HG03457 (cell line): Measurements from ENCODE around the gene CORO2B.

ENCODE experiments used
- ATAC-seq: cut with Tn5 transposase; IDR thresholded peaks from one replicate; pipeline ENCODE4 v1.9.1; 2021; ENCODE audit warnings: moderate number of reproducible peaks; ENCODE audit not compliant: unreplicated experiment

The CORO2B gene

DNA sequence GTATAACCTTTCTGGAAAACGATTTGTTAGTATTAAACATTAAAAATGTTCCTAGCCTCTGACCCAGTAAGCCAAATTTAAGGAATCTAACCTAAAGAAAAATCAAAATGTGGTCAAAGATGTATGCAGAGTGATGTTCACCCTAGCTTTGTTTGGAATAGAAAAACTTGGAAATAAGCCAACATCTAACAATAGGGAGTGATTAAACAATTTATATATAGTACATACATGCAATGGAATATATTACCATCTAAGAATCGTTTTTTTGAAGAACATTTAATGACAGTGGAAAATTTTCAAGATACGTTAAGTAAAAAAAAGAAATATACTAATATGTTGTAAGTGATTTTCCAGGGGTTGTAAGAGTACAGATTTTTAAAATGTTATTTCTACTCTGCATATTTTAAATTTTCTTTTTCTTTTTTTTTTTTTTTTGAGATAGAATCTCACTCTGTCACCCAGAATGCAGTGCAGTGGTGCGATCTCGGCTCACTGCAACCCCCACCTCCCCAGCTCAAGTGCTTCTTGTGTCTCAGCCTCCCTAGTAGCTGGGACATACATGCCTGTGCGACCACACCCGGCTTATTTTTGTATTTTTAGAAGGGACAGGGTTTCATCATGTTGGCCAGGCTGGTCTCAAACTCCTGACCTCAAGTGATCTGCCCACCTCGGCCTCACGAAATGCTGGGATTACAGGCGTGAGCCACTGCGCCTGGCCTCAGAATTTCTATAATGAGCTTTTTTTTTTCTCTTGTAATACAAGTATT, 187.0 kb downstream of the CORO2B start:
- ATAC-seq: no peak

DNA sequence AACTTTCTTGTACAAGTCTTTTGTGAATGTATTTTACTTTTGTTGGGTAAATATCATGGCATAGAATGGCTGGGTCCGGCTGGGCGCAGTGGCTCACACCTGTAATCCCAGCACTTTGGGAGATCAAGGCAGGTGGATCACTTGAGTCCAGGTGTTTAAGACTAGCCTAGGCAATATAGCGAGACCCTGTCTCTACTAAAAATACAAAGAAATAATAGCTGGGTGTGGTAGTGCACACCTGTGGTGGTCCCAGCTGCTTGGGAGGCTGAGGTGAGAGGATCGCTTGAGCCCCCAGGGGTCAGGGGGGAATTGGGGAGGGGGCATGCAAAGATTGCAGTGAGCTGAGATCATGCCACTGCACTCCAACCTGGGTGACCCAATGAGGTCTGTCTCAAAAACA, 189.0 kb downstream of the CORO2B start:
- ATAC-seq: no peak

DNA sequence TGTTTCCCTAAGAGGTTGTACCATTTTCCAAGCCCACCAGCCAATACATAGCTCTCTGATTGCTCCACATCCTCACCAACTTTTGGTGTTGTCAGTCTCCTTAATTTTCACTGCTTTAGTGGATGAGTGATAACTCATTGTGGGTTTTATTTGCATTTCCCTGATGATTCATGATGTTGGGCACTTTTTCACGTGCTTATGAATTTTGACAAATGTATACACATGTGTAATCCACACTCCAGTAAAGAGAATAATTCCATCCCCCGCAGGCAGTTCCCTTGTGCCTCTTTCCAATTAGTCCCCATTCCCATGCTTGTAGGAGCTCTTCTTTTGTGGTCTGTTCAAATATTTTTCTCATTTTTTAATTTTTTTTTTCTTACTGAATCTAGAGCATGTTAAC, 189.5 kb downstream of the CORO2B start:
- ATAC-seq: no peak

DNA sequence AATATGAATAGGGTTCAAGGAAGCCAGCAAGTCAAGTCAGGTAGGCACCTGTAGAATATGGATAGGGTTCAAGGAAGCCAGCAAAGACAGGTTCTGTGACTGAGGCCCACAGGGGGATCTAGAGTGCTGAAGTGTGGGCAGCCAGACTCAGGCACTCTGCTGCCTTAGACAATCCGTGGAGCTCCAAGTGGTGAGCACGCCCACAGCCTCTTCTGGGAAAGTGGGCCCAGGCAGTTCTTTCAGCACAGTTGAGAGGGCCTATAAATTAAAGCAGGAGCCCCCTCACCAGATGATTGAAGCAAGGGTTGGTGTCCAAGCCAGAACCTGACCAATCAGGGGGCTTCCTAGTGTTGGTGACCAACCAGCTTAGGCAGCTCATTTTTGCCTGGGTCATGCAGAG, 190.9 kb downstream of the CORO2B start:
- no peak for ATAC-seq

DNA sequence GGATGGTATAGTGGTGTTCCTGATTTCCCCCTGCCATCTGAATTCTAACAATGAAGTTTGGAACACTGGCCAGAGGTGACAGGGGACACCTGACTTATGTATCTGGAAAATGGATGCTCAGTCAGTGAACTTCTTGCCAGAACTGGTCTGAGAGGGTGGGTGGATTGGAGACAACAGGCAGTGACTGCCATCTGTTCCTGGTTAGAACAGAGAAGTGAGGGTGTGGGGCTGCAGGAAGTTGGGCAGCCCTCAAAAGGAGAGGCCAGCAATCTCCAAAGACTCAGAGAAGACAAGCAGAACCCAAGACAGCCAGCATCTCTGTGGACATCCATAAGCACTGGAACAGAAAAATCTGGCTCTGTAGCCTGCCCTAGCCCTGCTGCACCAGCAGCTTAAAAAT, 191.4 kb downstream of the CORO2B start:
- ATAC-seq: no peak

DNA sequence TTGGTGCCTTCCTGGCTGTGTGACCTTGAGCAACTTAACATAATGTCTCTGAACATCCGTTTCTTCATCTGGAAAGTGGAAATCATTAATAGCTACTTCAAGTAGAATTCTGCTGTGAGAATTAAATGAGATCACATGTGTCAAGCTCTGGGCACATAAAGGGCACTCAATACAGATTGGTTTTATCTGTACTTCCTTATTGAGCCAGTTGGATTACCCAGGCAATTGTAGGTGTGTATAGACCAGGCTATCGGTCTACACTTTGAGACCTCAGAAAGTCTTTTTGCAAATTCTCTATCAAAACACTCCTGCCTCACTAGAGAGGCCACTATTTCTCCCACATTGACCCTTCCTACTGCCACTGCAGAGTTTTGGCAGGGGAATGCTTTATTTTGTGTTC, 194.2 kb downstream of the CORO2B start:
- no peak for ATAC-seq

DNA sequence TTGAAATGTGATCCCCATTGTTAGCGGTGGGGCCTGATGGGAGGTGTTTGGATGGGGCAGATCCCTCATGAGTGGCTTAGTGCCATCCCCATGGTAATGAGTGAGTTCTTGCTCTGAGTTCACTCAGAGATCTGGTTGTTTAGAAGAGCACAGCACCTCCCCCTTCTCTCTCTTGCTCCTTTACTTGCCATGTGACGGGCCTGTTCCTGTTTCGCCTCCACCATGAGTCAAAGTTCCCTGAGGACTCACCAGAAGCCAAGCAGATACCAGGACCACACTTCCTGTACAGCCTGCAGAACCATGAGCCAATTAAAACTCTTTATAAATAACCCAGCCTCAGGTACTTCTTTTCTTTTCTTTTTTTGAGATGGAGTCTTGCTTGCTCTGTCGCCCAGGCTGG, 195.3 kb downstream of the CORO2B start:
- ATAC-seq: no peak

DNA sequence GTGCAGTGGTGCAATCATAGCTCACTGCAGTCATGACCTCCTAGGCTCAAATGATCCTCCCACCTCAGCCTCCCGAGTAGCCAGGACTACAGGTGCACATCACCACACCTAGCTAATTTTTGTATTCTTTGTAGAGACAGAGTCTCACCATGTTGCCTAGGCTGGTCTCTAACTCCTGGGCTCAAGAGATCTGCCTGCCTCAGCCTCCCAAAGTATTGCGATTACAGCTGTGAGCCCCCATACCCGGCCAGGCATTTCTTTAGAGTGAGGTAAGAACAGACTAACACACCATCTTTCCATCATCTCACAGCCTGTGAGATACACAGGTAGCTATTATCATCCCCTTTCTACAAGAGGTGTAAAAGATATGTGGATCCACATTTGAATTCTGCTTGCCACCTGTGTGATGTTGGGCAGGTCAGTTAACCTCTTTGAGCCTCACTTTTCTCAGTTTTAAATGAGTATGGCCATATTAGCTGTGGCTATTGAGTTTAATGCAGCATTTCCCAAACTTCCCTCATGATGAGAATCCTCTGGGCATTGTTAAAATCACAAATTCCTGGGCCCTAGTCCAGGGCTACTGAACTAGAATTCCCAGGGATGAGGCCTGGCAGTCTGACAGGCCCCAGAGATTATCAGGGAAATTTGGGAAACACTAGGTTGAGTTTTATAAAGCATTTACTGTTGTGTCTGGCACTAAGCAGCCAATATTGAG, 195.9 kb downstream of the CORO2B start:
- ATAC-seq: no peak

DNA sequence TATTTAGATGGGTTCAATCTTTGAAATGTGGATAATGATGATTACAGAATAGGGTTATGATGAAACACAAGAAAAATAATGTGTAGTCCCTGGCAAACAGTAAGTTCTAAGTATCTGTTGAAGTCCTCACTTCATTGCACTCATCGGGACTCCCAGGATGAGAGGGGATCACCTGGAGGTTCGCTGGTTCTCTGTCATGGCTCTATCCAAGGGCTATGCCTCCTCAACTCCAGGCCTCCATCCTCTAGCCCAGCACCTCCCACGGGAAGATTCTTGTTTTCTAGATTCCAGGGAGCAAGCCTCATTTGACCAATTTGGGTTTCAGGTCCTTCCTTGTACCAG, 196.4 kb downstream of the CORO2B start:
- ATAC-seq: no peak

DNA sequence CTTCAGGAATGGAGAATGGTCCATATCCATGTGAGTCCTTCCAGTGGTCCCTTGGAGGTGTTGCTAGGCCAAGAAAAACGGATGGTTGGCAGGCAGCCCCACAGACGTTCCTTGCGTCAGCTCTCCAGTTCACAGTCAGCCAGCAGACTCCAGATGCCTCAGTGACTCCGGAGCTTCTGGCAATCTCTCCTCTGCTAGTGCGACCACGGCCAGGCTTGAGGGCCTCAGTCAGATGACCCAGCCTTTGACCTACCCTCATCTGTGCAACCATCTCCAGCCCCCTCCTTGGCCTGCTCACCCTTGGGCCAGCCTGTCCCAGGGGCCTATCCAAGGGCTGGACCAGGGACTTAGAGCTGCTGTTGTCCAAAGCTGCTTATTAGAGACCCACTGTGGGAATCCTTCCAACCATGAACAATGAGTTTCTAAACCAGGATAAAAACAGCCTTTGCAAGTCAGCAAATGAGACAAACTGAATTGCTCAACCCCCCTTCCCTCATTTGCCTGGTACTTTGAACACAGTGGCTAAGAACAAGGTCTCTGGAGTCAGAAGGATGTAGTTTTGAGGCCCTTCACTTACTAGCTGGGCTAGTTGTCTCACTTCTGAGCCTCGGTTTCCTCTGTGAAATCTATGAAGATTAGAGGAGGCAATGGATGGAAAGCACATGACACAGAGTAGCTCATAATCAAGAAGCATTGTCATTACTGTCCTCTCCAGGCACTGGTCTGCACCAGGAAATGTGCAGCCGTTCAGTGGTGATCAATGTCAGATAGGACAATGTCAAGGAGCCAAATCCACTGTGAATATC, 197.1 kb downstream of the CORO2B start:
- no peak for ATAC-seq

DNA sequence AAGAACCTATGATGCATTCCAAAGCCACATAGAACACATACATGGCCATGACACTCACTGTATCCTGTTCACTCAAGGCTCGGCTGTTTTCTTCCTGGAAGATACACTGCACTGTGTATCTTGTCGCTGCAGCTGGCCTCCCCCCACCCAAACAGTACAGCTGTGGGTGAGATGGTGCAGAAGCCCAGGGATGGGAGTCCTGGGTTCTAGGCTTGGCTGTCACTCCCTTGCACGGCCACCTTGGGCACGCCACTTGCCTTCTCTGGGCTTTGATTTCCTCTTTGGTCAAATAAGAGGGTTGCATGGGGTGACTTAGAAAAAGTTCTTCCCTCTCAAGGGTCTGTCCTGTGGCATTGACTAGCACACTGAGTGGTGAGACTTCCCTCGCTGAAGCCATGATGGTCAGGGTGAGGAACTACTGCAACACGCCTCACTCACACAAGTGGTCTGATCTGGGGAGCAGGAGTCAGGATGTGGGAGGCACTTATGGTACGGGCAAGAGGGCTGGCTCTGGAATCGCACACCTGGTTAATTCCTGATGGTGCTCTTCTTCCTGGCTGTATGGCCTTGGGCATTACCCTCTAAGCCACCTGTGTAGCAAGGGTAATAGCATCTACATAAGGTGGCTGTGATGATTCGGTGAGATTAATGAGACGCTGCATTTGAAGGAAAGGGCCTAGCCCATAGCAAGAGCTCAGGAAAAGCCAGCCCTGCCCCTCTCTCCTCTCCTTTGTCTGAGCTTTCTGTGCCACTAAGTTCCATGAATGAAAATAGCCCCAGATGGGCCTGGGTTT, 197.9 kb downstream of the CORO2B start:
- no peak for ATAC-seq
